SU-DHL-6 (cell line): ENCODE data around the gene TMEM161A.

Experiments used
- H2AFZ ChIP-seq: fragments of 200-600 bp; sonication (generic); 2 replicates; pipeline ENCODE4 v1.6.1; 2014; ENCODE audit warnings: low read depth, mild to moderate bottlenecking, moderate library complexity, mixed read lengths, antibody characterized with exemption, low read length; ENCODE audit not compliant: severe bottlenecking
- H3F3A ChIP-seq: fragments of 200-600 bp; shearing (Covaris generic); 2 replicates; pipeline ENCODE4 v1.6.0; 2016; ENCODE audit warnings: antibody characterized with exemption, mild to moderate bottlenecking; ENCODE audit not compliant: insufficient read depth
- H3K27ac ChIP-seq: fragments of 200-600 bp; sonication (generic); 2 replicates; pipeline ENCODE4 v1.5.1; 2016; ENCODE audit warnings: low read depth, mild to moderate bottlenecking, low read length, moderate library complexity, mixed read lengths
- H3K27me3 ChIP-seq: fragments of 200-600 bp; sonication (generic), shearing (Covaris generic); 2 replicates; pipeline ENCODE4 v1.6.0; 2014; ENCODE audit warnings: mild to moderate bottlenecking, low read length
- H3K36me3 ChIP-seq: fragments of 200-600 bp; sonication (generic); 2 replicates; pipeline ENCODE4 v1.6.1; 2014; ENCODE audit warnings: mild to moderate bottlenecking, low read length, mixed read lengths
- H3K4me2 ChIP-seq: fragments of 300-600, 200-600 bp; shearing (Covaris generic), sonication (generic); 2 replicates; pipeline ENCODE4 v1.6.0; 2014; ENCODE audit warnings: low read length, low read depth, mild to moderate bottlenecking; ENCODE audit not compliant: poor library complexity, severe bottlenecking
- H3K4me3 ChIP-seq: fragments of 200-600 bp; sonication (generic); 2 replicates; pipeline ENCODE4 v1.5.1; 2014; ENCODE audit warnings: antibody characterized with exemption, low read length, mild to moderate bottlenecking, mixed read lengths; ENCODE audit not compliant: insufficient read depth, poor library complexity, severe bottlenecking
- H3K79me2 ChIP-seq: fragments of 200-600 bp; sonication (generic); 2 replicates; pipeline ENCODE4 v1.6.1; 2014; ENCODE audit warnings: mild to moderate bottlenecking, low read length, moderate library complexity; ENCODE audit not compliant: insufficient read depth
- H3K9ac ChIP-seq: fragments of 200-600 bp; sonication (generic); 2 replicates; pipeline ENCODE4 v1.7.0; 2014; ENCODE audit warnings: mild to moderate bottlenecking, low read length
- H3K9me2 ChIP-seq: fragments of 200-600 bp; sonication (generic); replicated peaks from 2 replicates; pipeline ENCODE4 v1.6.1; 2014; ENCODE audit warnings: low read length; ENCODE audit not compliant: insufficient read depth
- H3K9me3 ChIP-seq: fragments of 200-600 bp; sonication (generic); 2 replicates; pipeline ENCODE4 v1.6.1; 2014; ENCODE audit warnings: low read length, mixed read lengths; ENCODE audit not compliant: insufficient read depth
- H4K20me1 ChIP-seq: fragments of 200-600 bp; sonication (generic); 2 replicates; pipeline ENCODE4 v1.6.1; 2014; ENCODE audit warnings: low read depth, mild to moderate bottlenecking, antibody characterized with exemption, low read length, moderate library complexity, mixed read lengths
- CTCF ChIP-seq: fragments of 200-600 bp; sonication (generic); IDR thresholded peaks from one replicate; pipeline ENCODE4 v1.5.1; 2017; ENCODE audit warnings: antibody characterized with exemption, mild to moderate bottlenecking, low read length, moderate library complexity; ENCODE audit not compliant: insufficient read depth, poor library complexity, severe bottlenecking
- EZH2phosphoT487 ChIP-seq: fragments of 200-600 bp; sonication (generic), shearing (Covaris generic); conservative IDR thresholded peaks from 2 replicates; pipeline ENCODE4 v1.6.1; 2018; ENCODE audit warnings: mild to moderate bottlenecking, antibody characterized with exemption, low read length, moderate library complexity, mixed read lengths

Gene TMEM161A

GRCh38 chr19:19122902-19123301, 15.4 kb downstream of the TMEM161A start:
- H3K9me3 ChIP-seq = no peaks in the 10 kb centered on the region
- TF ChIP-seq EZH2phosphoT487 (no peak), CTCF (no peak)
- H3K79me2 ChIP-seq = no peaks in the 10 kb centered on the region
- peaks cover 9% of the 10 kb centered on the region for H3K36me3 ChIP-seq
- no peak overlapping the region for H3K4me2 ChIP-seq
- H4K20me1 ChIP-seq = no peaks in the 10 kb centered on the region
- no peak overlapping the region for H3K4me3 ChIP-seq
- H2AFZ ChIP-seq = no peak overlapping the region
- H3K9ac ChIP-seq = no peak overlapping the region
- no peak overlapping the region for H3K27ac ChIP-seq
- peaks cover 10% of the 10 kb centered on the region; the same call in 1 of the 2 replicates for H3F3A ChIP-seq
- H3K27me3 ChIP-seq = no peaks in the 10 kb centered on the region
- H3K9me2 ChIP-seq = no peaks in the 10 kb centered on the region

- no peak for TF ChIP-seq CTCF
- no peak overlapping the region for H3K4me2 ChIP-seq
- no peak overlapping the region for H3K4me3 ChIP-seq
- no peaks in the 10 kb centered on the region for H4K20me1 ChIP-seq
- no peaks in the 10 kb centered on the region for H3K79me2 ChIP-seq
- H2AFZ ChIP-seq = no peak overlapping the region
- H3K36me3 ChIP-seq = peaks cover 9% of the 10 kb centered on the region
- no peak overlapping the region for H3K9ac ChIP-seq
- H3K27me3 ChIP-seq = no peaks in the 10 kb centered on the region
- no peak overlapping the region for H3K27ac ChIP-seq
- no peaks in the 10 kb centered on the region for H3K9me2 ChIP-seq
- peaks cover 10% of the 10 kb centered on the region; the same call in 1 of the 2 replicates for H3F3A ChIP-seq
- H3K9me3 ChIP-seq = no peaks in the 10 kb centered on the region
Observed at GRCh38 chr19:19121371-19121770, 16.9 kb downstream of the TMEM161A start.

- Histone ChIP-seq H3K27me3 (no peaks in the 10 kb centered on the region), H3F3A (peaks cover 10% of the 10 kb centered on the region; the same call in 1 of the 2 replicates), H3K9me3 (no peaks in the 10 kb centered on the region), H2AFZ (no peak overlapping the region), H3K79me2 (no peaks in the 10 kb centered on the region), H3K4me2 (no peak overlapping the region), H3K36me3 (peaks cover 9% of the 10 kb centered on the region), H3K9ac (no peak overlapping the region), H3K9me2 (no peaks in the 10 kb centered on the region), H4K20me1 (no peaks in the 10 kb centered on the region), H3K27ac (no peak overlapping the region), H3K4me3 (no peak overlapping the region)
- TF ChIP-seq CTCF = no peak
- no peak for TF ChIP-seq EZH2phosphoT487
Observed at GRCh38 chr19:19120308-19121231, 17.7 kb downstream of the TMEM161A start.
